ENCODE measurements around the gene LEMD2. TPM values are rescaled to one million over a fixed set of nuclear protein-coding genes. Genes with fewer than 3 reads are reported as not detected.

LEMD2 gene
- total RNA-seq, 1 donor from 2014 or later, result 61.5 TPM

DNA sequence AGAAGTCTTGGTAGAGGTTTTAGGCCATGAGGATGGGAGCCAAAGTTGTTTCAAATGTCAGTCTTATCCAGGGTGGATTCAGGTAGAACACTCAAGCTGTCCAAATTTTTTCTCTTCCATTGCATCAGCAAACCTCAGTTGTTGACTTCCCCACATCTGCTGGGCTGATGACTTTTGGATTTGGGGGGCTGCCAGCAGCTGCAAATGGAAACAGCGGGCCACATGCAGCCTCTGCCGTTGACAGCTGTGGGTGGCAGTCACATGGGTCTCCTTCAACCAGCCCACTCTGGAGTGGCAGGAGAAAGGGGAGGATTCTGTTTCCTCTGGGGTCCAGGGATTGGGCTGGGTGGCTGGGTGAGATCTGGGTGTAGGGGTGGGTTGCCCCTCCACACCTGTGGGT is 20.7 kb upstream of the LEMD2 start:
- intact Hi-C loops (cut with DNase I), result no loop called here
- Histone ChIP-seq H3K4me1 (no peaks in the 10 kb centered on the region), H3K36me3 (no peaks in the 10 kb centered on the region), H3K4me3 (no peak overlapping the region), H3K27me3 (peaks cover 49% of the 10 kb centered on the region), H3K27ac (no peak overlapping the region), H3K9me3 (no peaks in the 10 kb centered on the region)
- no peak for DNase-seq
- no peak for ATAC-seq
- TF ChIP-seq, protein P1, sequence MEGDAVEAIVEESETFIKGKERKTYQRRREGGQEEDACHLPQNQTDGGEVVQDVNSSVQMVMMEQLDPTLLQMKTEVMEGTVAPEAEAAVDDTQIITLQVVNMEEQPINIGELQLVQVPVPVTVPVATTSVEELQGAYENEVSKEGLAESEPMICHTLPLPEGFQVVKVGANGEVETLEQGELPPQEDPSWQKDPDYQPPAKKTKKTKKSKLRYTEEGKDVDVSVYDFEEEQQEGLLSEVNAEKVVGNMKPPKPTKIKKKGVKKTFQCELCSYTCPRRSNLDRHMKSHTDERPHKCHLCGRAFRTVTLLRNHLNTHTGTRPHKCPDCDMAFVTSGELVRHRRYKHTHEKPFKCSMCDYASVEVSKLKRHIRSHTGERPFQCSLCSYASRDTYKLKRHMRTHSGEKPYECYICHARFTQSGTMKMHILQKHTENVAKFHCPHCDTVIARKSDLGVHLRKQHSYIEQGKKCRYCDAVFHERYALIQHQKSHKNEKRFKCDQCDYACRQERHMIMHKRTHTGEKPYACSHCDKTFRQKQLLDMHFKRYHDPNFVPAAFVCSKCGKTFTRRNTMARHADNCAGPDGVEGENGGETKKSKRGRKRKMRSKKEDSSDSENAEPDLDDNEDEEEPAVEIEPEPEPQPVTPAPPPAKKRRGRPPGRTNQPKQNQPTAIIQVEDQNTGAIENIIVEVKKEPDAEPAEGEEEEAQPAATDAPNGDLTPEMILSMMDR (IDR thresholded peaks at IDR 0.05), result no peak

DNA sequence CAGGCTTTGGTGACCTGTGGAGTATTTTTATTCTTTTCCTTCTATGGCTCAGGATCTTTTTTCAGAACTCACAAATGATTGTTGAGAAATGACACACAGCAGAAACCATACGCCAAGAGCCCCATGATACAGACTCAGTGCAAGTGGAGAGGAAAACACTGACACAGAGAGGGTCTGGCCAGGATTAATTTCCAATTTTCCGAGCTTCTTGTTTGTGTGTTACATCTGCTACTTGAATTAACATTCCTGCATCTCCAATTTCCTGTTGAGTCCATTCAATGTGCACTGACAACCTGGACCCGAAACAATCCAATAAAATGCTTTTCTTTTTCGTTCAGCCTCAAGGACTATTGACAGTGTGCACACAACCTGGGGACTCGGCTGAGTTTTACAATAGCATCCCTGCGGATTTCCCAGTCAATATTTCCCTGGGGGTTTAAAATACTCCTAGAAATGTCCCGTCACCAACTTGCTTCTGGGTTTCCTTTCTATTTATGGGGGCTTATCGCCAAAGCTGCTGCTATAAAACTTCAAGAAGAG is 19.8 kb upstream of the LEMD2 start:
- H3K27me3 ChIP-seq, result peaks cover 42% of the 10 kb centered on the region
- intact Hi-C loops (cut with DNase I), result no loop called here
- ATAC-seq, result no peak
- H3K4me3 ChIP-seq, result no peak overlapping the region
- no peaks in the 10 kb centered on the region for H3K36me3 ChIP-seq
- TF ChIP-seq, protein P1 (IDR thresholded peaks at IDR 0.05), result no peak
- no peaks in the 10 kb centered on the region for H3K9me3 ChIP-seq
- H3K27ac ChIP-seq, result no peak overlapping the region
- no peaks in the 10 kb centered on the region for H3K4me1 ChIP-seq
- DNase-seq, result no peak

DNA sequence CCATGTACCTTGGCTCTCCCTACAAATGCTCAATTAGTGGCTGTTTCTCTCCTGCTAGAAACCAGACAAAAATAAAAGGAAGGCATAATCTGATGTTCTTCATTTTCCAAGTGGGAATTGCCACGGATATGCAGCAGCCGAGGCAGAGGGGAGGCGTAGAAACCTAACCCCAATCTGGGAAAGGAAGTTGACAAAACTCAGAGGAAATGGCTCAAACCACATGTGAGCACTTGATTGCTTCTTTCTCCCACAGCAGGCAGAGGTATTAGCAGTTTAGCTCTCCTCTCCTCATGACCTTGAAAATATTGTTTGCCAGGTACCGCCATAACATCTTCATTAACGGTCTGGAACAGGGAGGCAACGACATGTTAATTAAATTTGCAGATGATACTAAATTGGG is 18.7 kb upstream of the LEMD2 start:
- H3K4me1 ChIP-seq, result no peaks in the 10 kb centered on the region
- no peaks in the 10 kb centered on the region for H3K9me3 ChIP-seq
- no peak overlapping the region for H3K4me3 ChIP-seq
- intact Hi-C loops (cut with DNase I), result no loop called here
- no peaks in the 10 kb centered on the region for H3K36me3 ChIP-seq
- TF ChIP-seq, protein P1 (IDR thresholded peaks at IDR 0.05), result no peak
- ATAC-seq, result no peak
- no peak overlapping the region for H3K27ac ChIP-seq
- no peak for DNase-seq
- peaks cover 39% of the 10 kb centered on the region for H3K27me3 ChIP-seq

DNA sequence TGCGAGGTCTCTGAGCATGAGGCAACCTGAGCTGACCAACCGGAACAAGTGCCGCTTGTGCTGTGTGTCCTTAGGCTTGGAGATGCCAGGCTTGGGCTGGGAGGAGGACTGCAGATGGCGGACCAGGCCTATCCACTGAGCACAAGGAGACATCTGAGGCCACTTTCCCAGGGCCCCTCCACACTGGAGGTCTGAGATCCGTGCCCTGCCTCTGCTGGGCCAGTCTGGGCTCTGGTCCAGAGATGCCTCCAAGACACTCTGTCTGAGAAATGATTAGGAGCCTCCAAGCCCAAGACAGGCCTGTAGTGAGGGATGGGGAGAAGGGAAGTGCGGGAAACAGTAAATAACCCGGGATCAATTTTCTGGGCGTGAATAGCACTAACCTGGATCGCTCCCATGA is 17.9 kb upstream of the LEMD2 start:
- TF ChIP-seq, protein P1 (IDR thresholded peaks at IDR 0.05), result no peak
- ATAC-seq (no peak), DNase-seq (no peak)
- no peak overlapping the region for H3K27ac ChIP-seq
- H3K36me3 ChIP-seq, result no peaks in the 10 kb centered on the region
- H3K27me3 ChIP-seq, result peaks cover 35% of the 10 kb centered on the region
- intact Hi-C loops (cut with DNase I), result no loop called here
- H3K4me1 ChIP-seq, result no peaks in the 10 kb centered on the region
- H3K9me3 ChIP-seq, result no peaks in the 10 kb centered on the region
- H3K4me3 ChIP-seq, result no peak overlapping the region

DNA sequence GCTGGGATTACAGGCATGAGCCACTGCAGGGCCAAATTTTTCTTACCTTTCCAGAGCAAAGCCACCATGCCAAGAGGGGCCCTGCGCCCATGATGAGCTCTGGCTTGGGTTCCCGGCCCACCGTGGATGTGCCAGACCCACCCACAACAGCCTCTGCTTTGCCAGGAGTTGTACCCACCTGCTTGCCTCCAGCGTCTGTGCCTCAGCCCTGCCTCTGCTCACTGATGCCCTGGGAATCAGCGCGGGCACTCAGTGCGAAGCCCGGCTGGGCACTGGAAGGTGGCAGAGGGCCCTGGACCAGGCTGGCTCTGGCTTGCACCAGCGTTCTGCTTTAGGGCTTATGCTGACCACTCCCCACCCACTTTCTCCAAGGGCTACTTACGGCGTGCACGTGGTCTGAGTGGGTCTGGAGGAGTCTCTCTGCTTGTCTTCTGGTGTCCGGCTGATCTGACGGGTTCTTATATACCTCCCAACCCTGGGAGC is 14.7 kb upstream of the LEMD2 start, which contains the start of gene MLN:
MLN (minus strand) TSS at position 433 of the 483 bp plus-strand sequence. CDS start 2,840 bp downstream, outside the sequence.
- DNase-seq, result no peak
- Histone ChIP-seq H3K36me3 (no peaks in the 10 kb centered on the region), H3K9me3 (no peaks in the 10 kb centered on the region), H3K27ac (no peak within 1 kb of the TSS), H3K4me3 (no peak within 1 kb of the TSS), H3K4me1 (no peaks in the 10 kb centered on the region), H3K27me3 (peaks cover 51% of the 10 kb centered on the region)
- TF ChIP-seq, protein P1 (IDR thresholded peaks at IDR 0.05), result no peak
- no peak for ATAC-seq
- intact Hi-C loops (cut with DNase I), result no loop called here
